ENCODE results near the gene NSD2.
"Not testable (repeated sequence)": the region's sequence is repeated elsewhere in the genome, so short reads cannot be mapped to it uniquely, and the experiment has no call there.

DNA sequence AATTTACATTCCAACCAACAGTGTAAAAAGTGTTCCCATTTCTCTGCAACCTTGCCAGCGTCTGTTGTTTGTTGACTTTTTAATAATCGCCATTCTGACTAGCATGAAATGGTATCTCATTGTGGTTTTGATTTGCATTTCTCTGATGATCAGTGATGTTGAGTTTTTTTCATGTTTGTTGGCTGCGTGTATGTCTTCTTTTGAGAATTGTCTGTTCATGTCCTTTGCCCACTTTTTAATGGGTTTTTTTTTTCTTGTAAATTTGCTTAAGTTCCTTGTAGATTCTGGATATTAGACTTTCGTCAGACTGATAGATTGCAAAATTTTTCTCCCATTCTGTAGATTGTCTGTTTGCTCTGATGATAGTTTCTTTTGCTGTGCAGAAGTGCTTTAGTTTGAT is 155.9 kb downstream of the NSD2 start:
- TF ChIP-seq, protein P1, sequence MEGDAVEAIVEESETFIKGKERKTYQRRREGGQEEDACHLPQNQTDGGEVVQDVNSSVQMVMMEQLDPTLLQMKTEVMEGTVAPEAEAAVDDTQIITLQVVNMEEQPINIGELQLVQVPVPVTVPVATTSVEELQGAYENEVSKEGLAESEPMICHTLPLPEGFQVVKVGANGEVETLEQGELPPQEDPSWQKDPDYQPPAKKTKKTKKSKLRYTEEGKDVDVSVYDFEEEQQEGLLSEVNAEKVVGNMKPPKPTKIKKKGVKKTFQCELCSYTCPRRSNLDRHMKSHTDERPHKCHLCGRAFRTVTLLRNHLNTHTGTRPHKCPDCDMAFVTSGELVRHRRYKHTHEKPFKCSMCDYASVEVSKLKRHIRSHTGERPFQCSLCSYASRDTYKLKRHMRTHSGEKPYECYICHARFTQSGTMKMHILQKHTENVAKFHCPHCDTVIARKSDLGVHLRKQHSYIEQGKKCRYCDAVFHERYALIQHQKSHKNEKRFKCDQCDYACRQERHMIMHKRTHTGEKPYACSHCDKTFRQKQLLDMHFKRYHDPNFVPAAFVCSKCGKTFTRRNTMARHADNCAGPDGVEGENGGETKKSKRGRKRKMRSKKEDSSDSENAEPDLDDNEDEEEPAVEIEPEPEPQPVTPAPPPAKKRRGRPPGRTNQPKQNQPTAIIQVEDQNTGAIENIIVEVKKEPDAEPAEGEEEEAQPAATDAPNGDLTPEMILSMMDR (IDR thresholded peaks at IDR 0.05), result not testable (repeated sequence)
- not testable (repeated sequence) for TF ChIP-seq POLR2A (IDR thresholded peaks at IDR 0.05)

Data from right lobe of liver (tissue), 4 donors.